GM21529 (cell line): ENCODE measurements around the gene DGLUCY.
"Not testable (repeated sequence)": the region's sequence is repeated elsewhere in the genome, so short reads cannot be mapped to it uniquely, and the experiment has no call there.

ENCODE experiments used
- ATAC-seq: cut with Tn5 transposase; IDR thresholded peaks from one replicate; pipeline ENCODE4 v1.9.1; 2021; ENCODE audit not compliant: unreplicated experiment

DGLUCY gene

DNA sequence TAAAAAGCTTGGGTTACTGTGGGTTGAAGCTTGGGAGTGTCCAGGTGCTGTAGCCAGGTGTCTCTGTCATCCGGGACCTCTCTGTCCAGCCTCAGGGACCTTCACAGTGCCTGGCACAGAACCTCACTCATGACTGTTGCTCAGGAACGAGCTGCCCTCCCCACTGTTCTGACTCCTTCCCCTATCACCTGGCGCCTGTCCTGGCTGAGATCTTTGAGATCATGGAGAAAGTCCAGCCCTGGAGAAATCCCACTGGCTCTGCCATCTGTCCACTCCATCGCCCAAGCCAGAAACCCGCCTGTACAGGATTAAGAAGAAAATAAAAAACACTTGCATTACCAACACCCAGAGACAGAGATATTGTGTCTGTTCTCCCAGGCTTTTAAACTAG, 53.5 kb downstream of the DGLUCY start:
- ATAC-seq: no peak

DNA sequence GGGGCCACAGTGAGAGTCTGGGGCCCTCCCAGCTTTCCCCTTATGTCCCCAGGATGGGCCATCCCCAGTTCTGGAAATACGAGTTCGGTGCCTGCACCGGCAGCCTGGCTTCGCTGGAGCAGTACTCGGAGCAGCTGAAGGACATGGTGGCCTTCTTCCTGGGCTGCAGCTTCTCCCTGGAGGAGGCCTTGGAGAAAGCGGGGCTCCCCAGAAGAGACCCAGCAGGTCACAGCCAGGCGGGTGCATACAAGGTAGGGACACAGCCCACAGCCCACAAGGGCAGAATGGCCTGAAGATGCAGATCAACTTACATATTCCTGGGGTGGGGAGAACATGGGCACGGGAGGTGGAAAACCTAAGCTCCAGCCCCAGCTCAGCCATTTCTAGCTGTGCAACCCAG, 56.1 kb downstream of the DGLUCY start:
- ATAC-seq: no peak

- ATAC-seq: no peak
These were observed 56.7 kb downstream of the DGLUCY start for GRCh38 chr14:91170504-91171121.

DNA sequence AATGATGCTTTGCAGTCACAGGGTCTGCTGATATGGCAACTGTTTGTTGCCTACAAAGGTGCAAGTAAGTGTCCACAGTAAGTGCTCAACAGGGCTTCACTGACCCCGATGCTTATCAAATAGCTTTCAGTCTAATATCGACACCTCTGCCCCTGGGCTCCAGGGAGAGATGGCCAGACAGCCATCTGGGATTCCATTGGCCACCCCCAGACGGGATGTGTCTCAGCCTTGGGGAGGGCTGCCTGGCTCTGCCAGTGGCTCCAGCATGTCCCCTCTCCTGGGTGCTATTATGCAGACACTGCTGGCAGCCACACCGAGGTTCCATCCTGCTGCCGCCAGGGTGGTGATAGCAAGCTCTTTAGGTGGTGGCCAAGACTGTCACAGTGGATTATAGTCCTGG, 57.4 kb downstream of the DGLUCY start:
- ATAC-seq: no peak

DNA sequence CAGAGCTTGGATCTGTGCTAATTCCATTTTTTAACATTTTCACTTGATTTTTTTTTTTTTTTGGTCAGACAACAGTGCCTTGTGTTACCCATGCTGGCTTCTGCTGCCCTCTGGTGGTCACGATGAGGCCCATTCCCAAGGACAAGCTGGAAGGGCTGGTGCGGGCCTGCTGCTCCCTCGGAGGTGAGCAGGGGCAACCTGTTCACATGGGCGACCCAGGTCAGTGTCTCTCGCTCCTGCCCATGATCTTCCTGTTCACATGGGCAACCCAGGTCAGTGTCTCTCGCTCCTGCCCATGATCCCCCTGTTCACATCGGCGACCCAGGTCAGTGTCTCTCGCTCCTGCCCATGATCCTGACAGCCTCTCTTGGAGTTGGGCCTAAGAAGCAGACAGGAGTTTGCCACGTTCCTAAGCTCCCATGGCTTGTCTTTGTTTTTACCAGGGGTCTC, 59.4 kb downstream of the DGLUCY start:
- no peak for ATAC-seq

DNA sequence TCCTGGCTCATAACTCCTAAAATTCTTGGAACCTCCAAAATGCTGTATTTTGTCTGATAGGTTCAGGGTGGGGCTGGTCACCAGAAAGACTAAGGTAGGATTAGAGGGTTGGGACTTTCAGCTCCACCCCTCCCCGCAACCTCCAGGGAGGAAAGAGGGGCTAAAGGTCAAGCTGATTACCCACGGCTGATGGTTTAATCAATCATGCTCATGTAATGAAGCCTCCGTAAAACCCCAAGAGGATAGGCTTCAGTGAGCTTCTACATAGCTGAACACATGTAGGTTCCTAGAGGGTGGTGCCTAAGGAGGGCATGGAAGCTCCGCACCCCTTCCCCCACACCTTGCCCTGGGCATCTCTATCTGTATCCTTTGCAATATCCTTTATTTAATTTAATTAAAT, 60.0 kb downstream of the DGLUCY start:
- no peak for ATAC-seq

- ATAC-seq: no peak
These were observed 61.7 kb downstream of the DGLUCY start for GRCh38 chr14:91175291-91176201.

DNA sequence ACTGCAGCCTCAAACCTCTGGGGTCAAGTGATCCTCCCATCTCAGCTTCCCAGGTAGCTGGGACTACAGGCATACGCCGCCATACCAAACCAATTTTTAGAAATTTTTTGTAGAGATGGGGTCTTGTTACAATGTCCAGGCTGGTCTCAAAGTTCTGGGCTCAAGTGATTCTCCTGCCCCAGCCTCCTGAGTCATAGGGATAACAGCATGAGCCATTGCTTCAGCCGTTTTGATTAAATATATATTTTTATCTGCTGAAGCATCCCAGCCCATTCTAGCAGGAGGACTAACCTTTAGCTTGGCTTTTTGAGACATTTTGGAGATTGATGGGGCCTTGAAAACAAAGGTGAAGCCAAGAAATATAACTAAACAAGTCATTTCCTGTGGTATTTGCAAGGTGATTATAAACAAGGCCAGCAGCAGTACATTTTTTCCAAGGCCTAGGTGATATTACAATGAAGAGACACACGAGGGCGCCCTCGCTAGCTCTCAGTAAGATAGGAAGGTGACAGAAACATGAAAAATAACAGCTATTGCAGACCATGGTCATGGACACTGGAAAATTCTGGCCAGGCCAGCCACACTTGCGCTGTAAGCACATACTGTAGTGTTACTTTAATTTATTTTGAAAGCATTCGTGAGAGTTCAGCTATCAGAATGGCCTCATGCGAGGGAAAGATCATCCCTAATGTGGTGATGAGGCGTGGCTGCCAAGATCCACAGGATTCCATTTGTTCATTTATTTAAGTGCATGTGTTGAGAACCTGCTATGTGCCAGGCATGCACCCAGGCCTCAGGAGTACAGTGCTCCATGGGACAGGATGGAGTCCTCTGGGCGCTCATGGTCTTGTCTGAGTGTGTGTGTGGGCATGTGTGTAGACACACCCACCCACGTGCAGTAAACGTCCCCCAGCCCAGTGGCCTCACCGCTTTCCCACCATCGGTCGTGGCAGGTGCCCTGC, 63.5 kb downstream of the DGLUCY start:
- ATAC-seq: peak; percentile 51

- ATAC-seq: no peak
These were observed 66.7 kb downstream of the DGLUCY start for GRCh38 chr14:91180611-91181010.

DNA sequence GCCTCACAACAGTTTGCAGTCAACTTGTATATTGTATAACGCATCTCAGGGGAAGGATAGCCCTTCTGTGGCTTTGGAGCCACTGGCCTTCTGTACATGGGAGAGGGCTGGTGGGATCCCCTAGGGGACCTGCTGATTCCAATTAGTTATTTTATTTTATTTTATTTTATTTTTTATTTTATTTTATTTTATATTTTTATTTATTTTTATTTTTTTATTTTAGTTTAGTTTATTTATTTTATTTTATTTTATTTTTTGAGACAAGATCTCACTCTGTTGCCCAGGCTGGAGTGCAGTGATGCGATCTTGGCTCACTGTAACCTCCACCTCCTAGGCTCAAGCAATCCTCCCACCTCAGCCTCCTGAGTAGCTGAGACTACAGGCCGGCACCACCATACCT, 68.9 kb downstream of the DGLUCY start:
- not testable (repeated sequence) for ATAC-seq

GRCh38 chr14:91184559-91184958, 70.7 kb downstream of the DGLUCY start:
- ATAC-seq: no peak

DNA sequence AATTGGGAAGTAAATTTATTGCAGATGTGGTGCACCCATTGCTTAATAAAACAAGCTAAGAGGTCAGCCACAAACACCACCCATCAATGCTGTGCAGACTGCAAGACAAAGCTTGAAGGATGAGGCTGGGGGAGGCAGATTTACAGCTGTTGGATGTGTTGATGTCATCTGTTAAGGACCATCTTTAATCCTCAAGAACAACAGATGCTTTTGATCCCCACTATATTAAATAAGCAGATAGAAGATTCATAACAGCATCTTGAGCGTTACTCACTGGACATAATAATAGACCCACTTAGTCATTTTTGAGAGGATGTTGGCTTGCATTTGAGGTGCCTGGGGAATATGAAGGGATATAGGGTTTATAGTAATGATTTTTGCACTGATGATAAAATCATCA, 71.8 kb downstream of the DGLUCY start:
- no peak for ATAC-seq

DNA sequence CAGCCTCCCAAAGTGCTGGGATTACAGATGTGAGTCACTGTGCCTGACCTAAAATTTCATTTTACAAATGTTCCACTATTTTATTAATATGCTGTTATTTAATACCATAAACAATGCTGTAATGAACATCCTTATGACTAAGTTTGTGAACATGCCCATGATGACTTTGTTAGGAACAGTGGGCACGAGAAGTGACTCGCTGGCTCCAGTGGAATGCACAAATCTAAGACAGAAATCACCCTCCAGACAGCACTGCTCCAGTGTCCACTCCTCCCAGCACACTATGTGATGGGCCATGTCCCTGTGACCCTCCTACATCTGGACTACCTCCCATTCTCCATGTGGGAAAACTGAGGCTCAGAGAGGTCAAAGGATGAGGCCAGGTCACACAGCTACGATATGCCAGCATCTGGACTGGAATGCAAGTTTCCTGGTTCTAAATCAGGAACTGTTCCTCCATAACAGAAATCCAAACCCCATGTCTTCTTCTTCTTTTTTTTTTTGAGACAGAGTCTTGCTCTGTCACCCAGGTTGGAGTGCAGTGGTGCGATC, 72.7 kb downstream of the DGLUCY start:
- ATAC-seq: no peak

DNA sequence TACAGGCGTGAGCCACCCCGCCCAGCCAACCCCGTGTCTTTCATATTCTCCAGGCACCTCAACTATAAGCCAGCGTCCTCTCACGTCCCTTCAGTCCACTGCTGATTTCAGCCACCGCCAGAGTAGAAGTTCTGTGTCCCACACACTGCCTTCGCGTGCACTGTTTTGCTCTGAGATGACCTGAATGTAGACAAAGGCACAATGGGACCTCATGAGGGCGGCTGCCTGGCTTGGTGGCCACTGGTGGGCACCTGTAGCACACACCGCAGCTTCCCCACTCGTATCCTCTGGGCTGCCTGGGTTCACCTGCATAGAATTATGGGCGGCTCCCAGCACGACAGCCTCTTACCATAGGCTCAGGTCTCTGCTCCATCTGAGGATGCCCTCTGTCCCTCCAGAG, 73.4 kb downstream of the DGLUCY start:
- ATAC-seq: no peak

DNA sequence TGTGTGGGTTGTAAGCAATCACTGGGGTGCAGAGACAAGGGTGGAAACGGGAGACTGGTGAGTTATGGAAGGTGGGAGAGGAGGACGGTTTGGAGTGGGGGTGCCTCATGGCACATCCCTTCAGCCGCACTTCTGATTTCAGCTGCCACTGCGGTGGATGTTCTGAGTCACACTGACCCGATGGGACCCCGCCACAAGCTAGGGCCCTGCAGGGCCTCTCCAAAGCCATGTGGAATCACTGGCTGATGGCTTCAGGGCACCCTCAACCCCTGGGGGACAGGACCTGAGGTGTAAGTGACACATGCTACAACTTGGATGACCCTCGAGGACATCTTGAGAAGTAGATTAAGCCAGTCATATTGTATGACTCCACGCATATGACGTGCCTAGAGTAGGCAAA, 77.0 kb downstream of the DGLUCY start:
- no peak for ATAC-seq

- ATAC-seq: no peak
These were observed 79.2 kb downstream of the DGLUCY start for GRCh38 chr14:91193069-91193468.

DNA sequence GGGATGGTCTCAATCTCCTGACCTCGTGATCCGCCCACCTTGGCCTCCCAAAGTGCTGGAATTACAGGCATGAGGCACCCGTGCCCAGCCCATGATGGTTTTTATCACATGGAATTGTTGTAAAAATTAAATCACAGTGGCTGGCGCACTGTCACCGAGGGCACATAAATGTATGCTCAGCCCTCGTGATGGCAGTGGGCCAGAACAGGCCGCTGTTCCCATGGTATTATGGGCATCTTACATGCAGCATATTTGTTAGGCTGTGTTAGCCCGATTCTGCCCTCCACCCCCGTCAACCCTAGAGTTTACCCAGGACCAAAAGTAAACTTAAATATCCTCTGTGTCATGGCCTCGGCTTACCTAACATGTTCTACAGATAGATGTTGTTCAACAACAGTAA, 82.0 kb downstream of the DGLUCY start:
- no peak for ATAC-seq

DNA sequence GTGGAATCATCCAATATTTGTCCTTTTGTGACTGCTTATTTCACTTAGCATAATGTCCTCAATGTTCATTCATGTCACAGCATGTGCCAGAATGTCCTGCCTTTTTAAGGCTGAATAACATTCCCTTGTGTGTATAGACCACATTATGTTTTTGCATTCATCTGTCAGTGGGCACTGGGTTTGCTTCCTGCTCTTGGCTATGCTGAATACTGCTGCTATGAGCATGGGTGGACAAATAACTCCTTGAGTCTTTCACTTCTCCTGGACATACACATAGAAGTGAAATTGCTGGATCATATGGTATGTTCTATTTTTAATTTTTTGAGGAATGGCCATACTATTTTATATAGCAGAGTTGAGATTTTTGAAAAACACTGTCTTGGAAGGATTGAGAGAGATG, 83.8 kb downstream of the DGLUCY start:
- ATAC-seq: no peak

- not testable (repeated sequence) for ATAC-seq
These were observed 86.9 kb downstream of the DGLUCY start for GRCh38 chr14:91200802-91201201.

DNA sequence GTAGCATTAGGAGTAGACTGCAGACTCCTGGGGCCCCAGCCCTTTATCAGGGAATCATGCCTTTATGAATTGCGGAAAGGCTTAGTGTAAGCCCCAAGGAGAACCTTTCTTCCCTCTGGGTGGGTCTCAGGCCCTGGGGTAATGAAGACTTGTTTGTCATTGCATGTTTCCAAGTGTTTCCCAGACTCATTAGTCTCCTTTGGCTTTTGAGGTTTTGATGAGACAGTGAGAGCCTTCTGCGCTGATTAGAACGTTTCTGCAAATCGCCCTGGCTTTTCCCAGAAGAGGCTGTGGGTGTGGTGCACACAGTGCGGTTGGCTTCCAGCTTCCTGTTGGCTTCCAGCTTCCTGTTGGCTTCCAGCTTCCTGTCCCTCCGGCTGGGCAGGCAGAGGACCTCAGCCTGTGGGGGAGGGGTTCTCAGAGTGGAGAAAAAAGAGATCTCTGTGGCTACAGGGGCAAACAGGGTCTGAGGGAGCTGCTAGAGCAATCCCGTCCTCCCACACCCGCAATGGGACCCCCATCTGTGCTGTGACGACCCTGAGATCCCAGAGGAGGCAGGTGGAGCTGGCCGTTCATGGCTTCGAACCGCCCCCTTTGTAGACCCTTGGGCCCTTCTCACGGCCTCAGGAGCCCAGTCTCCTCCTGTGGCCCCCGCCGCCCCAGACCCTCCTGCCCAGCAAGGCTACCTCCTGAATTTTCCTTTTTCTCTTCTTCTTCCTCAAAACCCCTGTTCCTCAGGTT, 88.5 kb downstream of the DGLUCY start:
- ATAC-seq: no peak
